HCT116 (cell line): ENCODE data around the gene NFKB1. TPM values are rescaled to one million over a fixed set of nuclear protein-coding genes. Genes with fewer than 3 reads are reported as not detected.

Experiments
- ATAC-seq: fragments of 200-7000 bp; cut with Tn5 transposase; 2 replicates; pipeline ENCODE4 v1.9.1; 2020; ENCODE audit warnings: mild to moderate bottlenecking, moderate library complexity
- BruUV-seq: library from RNA; stranded (reverse); fragments of 400-500 nt; replicated peaks from 2 replicates; lab custom pipeline; 2021; lab: Mats Ljungman, UMichigan
- CTCF ChIA-PET: fragments of 300-600 bp; sonication (Branson Sonifier 250); formaldehyde crosslinking; loops from one replicate; lab custom pipeline; 2021; ENCODE audit warnings: antibody characterized with exemption; lab: Charles Lee
- POLR2A ChIA-PET: fragments of 300-600, 350-600 bp; sonication (Branson Sonifier 250); formaldehyde crosslinking; loops from one replicate; lab custom pipeline; 2021; ENCODE audit warnings: antibody characterized with exemption; lab: Charles Lee
- RAD21 ChIA-PET, 2 experiments: fragments of 300-600 bp; sonication (Branson Sonifier 250); formaldehyde crosslinking; loops; one replicate each; lab custom pipeline; 2023; ENCODE audit warnings: low total read pairs in 2 of 2; ENCODE audit not compliant: uncharacterized antibody in 2 of 2, unreplicated experiment in 2 of 2, low non-redundant PET in 1 of 2; lab: Charles Lee
- DNase-seq: peaks from one replicate; pipeline ENCODE4 v3.0.0-alpha.2; 2010; ENCODE audit warnings: low read depth, low spot score
- H2AFZ ChIP-seq: fragments of 200-600 bp; shearing (Covaris generic), sonication (generic); 2 replicates; pipeline ENCODE4 v1.6.1; 2017; ENCODE audit warnings: low read depth, mixed run types, mixed read lengths, antibody characterized with exemption, low read length; ENCODE audit not compliant: poor library complexity, severe bottlenecking
- H3K27ac ChIP-seq: 2 replicates; pipeline ENCODE4 v1.5.1; 2012; ENCODE audit warnings: low read depth, low read length
- H3K27me3 ChIP-seq: fragments of 200-600 bp; sonication (generic); 2 replicates; pipeline ENCODE4 v1.6.1; 2016; ENCODE audit warnings: mixed run types, low read length, mixed read lengths; ENCODE audit not compliant: insufficient read depth
- H3K36me3 ChIP-seq, 2 experiments: fragments of 200-500 bp in 1 of 2; fragments of 200-600 bp in 1 of 2; sonication (Bioruptor generic) in 1 of 2; sonication (generic) in 1 of 2; 2 replicates each; pipeline versions ENCODE4 v1.5.1 to v1.6.1; 2014 to 2016; ENCODE audit warnings: low read length in 2 of 2, inconsistent platforms in 1 of 2, mixed read lengths in 1 of 2, mixed run types in 1 of 2; ENCODE audit not compliant: insufficient read depth in 2 of 2, control insufficient read depth in 1 of 2
- H3K4me1 ChIP-seq, 2 experiments: fragments of 200-600 bp in 1 of 2; sonication (generic) in 1 of 2; 2 replicates each; pipeline versions ENCODE4 v1.5.1 to v1.6.1; 2012 to 2017; ENCODE audit warnings: low read length in 2 of 2, inconsistent platforms in 1 of 2, mild to moderate bottlenecking in 1 of 2, mixed read lengths in 1 of 2, mixed run types in 1 of 2, moderate library complexity in 1 of 2; ENCODE audit not compliant: insufficient read depth in 2 of 2, control insufficient read depth in 1 of 2
- H3K4me2 ChIP-seq: fragments of 200-600 bp; sonication (generic); 2 replicates; pipeline ENCODE4 v1.6.1; 2017; ENCODE audit warnings: mixed run types, low read length, mixed read lengths
- H3K4me3 ChIP-seq, 2 experiments: fragments of 200-600 bp in 1 of 2; sonication (generic) in 1 of 2; replicated peaks in 1 of 2; 2 replicates each; pipeline ENCODE4 v1.5.1; 2011 to 2016; ENCODE audit warnings: low read length in 2 of 2, control low read depth in 1 of 2, low read depth in 1 of 2, mild to moderate bottlenecking in 1 of 2, mixed read lengths in 1 of 2, mixed run types in 1 of 2
- H3K79me2 ChIP-seq: fragments of 200-600 bp; sonication (generic); 2 replicates; pipeline ENCODE4 v1.6.1; 2017; ENCODE audit warnings: mild to moderate bottlenecking, mixed run types, low read length, moderate library complexity, mixed read lengths; ENCODE audit not compliant: insufficient read depth
- H3K9ac ChIP-seq: fragments of 200-600 bp; sonication (generic); 2 replicates; pipeline ENCODE4 v1.6.1; 2016; ENCODE audit warnings: low read length, mixed read lengths
- H3K9me2 ChIP-seq: fragments of 200-600 bp; sonication (generic), shearing (Covaris generic); 2 replicates; pipeline ENCODE4 v1.6.1; 2017; ENCODE audit warnings: mixed run types, mild to moderate bottlenecking, moderate library complexity; ENCODE audit not compliant: insufficient read depth
- H3K9me3 ChIP-seq, 2 experiments: fragments of 200-500 bp in 1 of 2; fragments of 200-600 bp in 1 of 2; sonication (Bioruptor generic) in 1 of 2; sonication (generic) in 1 of 2; 2 replicates each; pipeline ENCODE4 v1.6.1; 2014 to 2017; ENCODE audit warnings: low read length in 2 of 2, mixed read lengths in 2 of 2, inconsistent platforms in 1 of 2, low read depth in 1 of 2, mild to moderate bottlenecking in 1 of 2, mixed run types in 1 of 2, moderate library complexity in 1 of 2; ENCODE audit not compliant: control insufficient read depth in 1 of 2, insufficient read depth in 1 of 2
- H4K20me1 ChIP-seq: fragments of 200-600 bp; sonication (generic), shearing (Covaris generic); 2 replicates; pipeline ENCODE4 v1.6.1; 2017; ENCODE audit warnings: mixed run types, mild to moderate bottlenecking, moderate library complexity; ENCODE audit not compliant: insufficient read depth
- ATF3 ChIP-seq: IDR thresholded peaks from 2 replicates; pipeline ENCODE4 v1.6.1; 2012
- CTCF ChIP-seq, 3 experiments: fragments of 200-600 bp in 1 of 3; sonication (generic) in 1 of 3; IDR thresholded peaks in 2 of 3; conservative IDR thresholded peaks in 1 of 3; 2 replicates each; pipeline ENCODE4 v1.5.1; 2012 to 2017; ENCODE audit warnings: low read depth in 2 of 3, low read length in 2 of 3, antibody characterized with exemption in 1 of 3, borderline replicate concordance in 1 of 3, control low read depth in 1 of 3, mild to moderate bottlenecking in 1 of 3, mixed read lengths in 1 of 3, mixed run types in 1 of 3, moderate library complexity in 1 of 3; ENCODE audit not compliant: insufficient read depth in 1 of 3
- EGR1 ChIP-seq: IDR thresholded peaks from 2 replicates; pipeline ENCODE4 v1.6.1; 2012; ENCODE audit warnings: low read depth
- ELF1 ChIP-seq: IDR thresholded peaks from 2 replicates; pipeline ENCODE4 v1.6.1; 2012; ENCODE audit warnings: low read depth, borderline replicate concordance
- EZH2 ChIP-seq: fragments of 200-600 bp; sonication (generic); IDR thresholded peaks from 2 replicates; pipeline ENCODE4 v1.6.1; 2017; ENCODE audit warnings: antibody characterized with exemption, mixed run types
- EZH2phosphoT487 ChIP-seq: fragments of 200-600 bp; IDR thresholded peaks from 2 replicates; pipeline ENCODE4 v1.6.1; 2018; ENCODE audit warnings: antibody characterized with exemption, borderline replicate concordance
- FOSL1 ChIP-seq: IDR thresholded peaks from 2 replicates; pipeline ENCODE4 v1.6.1; 2012; ENCODE audit warnings: low read depth
- JUND ChIP-seq: IDR thresholded peaks from 2 replicates; pipeline ENCODE4 v1.6.1; 2012
- MAX ChIP-seq: IDR thresholded peaks from 2 replicates; pipeline ENCODE4 v1.6.1; 2012
- POLR2A ChIP-seq: IDR thresholded peaks from 2 replicates; pipeline ENCODE4 v1.7.0; 2011; ENCODE audit warnings: borderline replicate concordance; ENCODE audit not compliant: insufficient read depth, insufficient read length; ENCODE audit errors: extremely low read depth
- POLR2AphosphoS5 ChIP-seq: IDR thresholded peaks from 2 replicates; pipeline ENCODE4 v1.6.1; 2011; ENCODE audit warnings: mild to moderate bottlenecking, low read depth, low read length, moderate library complexity
- RAD21 ChIP-seq: IDR thresholded peaks from 2 replicates; pipeline ENCODE4 v1.6.1; 2012; ENCODE audit warnings: low read depth, mild to moderate bottlenecking
- REST ChIP-seq: IDR thresholded peaks from 2 replicates; pipeline ENCODE4 v1.6.1; 2012; ENCODE audit warnings: low read depth
- SIN3A ChIP-seq: IDR thresholded peaks from 2 replicates; pipeline ENCODE4 v1.6.1; 2012; ENCODE audit warnings: low read depth
- TCF7L2 ChIP-seq: IDR thresholded peaks from 2 replicates; pipeline ENCODE4 v1.7.0; 2011; ENCODE audit warnings: borderline replicate concordance, inconsistent platforms; ENCODE audit not compliant: insufficient read depth, insufficient read length; ENCODE audit errors: extremely low read depth
- YY1 ChIP-seq: IDR thresholded peaks from 2 replicates; pipeline ENCODE4 v1.6.1; 2011; ENCODE audit warnings: low read length, low read depth, moderate library complexity, mild to moderate bottlenecking; ENCODE audit not compliant: insufficient replicate concordance; ENCODE audit errors: extremely low read depth
- ZBTB33 ChIP-seq: IDR thresholded peaks from 2 replicates; pipeline ENCODE4 v1.6.1; 2011; ENCODE audit warnings: mild to moderate bottlenecking, low read length, moderate library complexity; ENCODE audit not compliant: insufficient replicate concordance; ENCODE audit errors: extremely low read depth
- ZFX ChIP-seq: fragments of 450-650 bp; IDR thresholded peaks from 2 replicates; pipeline ENCODE4 v1.6.1; 2017
- intact Hi-C: fragments of 100-400 bp; cut with micrococcal nuclease; formaldehyde crosslinking; loops from 2 replicates; pipeline ENCODE4 v1.10.0; 2022
- total RNA-seq: library from RNA; stranded (reverse); gene quantifications from one replicate; pipeline ENCODE4 v1.2.1, GENCODE V29; 2021; ENCODE audit not compliant: unreplicated experiment

NFKB1 gene
- total RNA-seq, 1 experiment from 2014 or later: 29.4 TPM

GRCh38 chr4:102665527-102665926 is 164.4 kb downstream of the NFKB1 start:
- H2AFZ ChIP-seq: no peak overlapping the region
- H3K36me3 ChIP-seq: no peaks in the 10 kb centered on the region
- H3K9me3 ChIP-seq: no peaks in the 10 kb centered on the region
- H3K4me3 ChIP-seq: no peak overlapping the region
- H3K9me2 ChIP-seq: no peaks in the 10 kb centered on the region
- ATAC-seq (no peak), DNase-seq (no peak)
- no peaks in the 10 kb centered on the region for H3K4me1 ChIP-seq
- no peaks in the 10 kb centered on the region for H4K20me1 ChIP-seq
- ChIA-PET POLR2A (no interaction called here), RAD21 (no interaction called here)
- no peak overlapping the region for H3K27ac ChIP-seq
- no peak overlapping the region for H3K4me2 ChIP-seq
- H3K27me3 ChIP-seq: no peaks in the 10 kb centered on the region
- no peak overlapping the region for H3K9ac ChIP-seq
- TF ChIP-seq YY1 (no peak), EGR1 (no peak), RAD21 (no peak), SIN3A (no peak), EZH2phosphoT487 (no peak), EZH2 (no peak), ZFX (no peak), REST (no peak), ZBTB33 (no peak), ATF3 (no peak), TCF7L2 (no peak), CTCF (IDR thresholded peaks at IDR 0.05 in 2 of 3, conservative IDR thresholded peaks at IDR 0.05 in 1 of 3; ENCODE audit: borderline replicate concordance in 1 of 3, insufficient read depth in 1 of 3, low read depth in 2 of 3, low read length in 2 of 3) (no peak), FOSL1 (no peak), POLR2AphosphoS5 (no peak), JUND (no peak), POLR2A (no peak), MAX (no peak), ELF1 (no peak)
- TF ChIP-seq, all 23 proteins: peak for 0
- BruUV-seq: no TSS peak
- no peaks in the 10 kb centered on the region for H3K79me2 ChIP-seq
- CTCF ChIA-PET: no interaction called here
- intact Hi-C loops: no loop called here
